ENCODE data around the gene PDLIM3.

PDLIM3 gene

GRCh38 chr4:185504098-185505047 is 30.9 kb downstream of the PDLIM3 start:
- peak overlapping the region; percentile 42 to 52 for H3K4me3 ChIP-seq (ENCODE audit: low read length in 2 of 2)

DNA sequence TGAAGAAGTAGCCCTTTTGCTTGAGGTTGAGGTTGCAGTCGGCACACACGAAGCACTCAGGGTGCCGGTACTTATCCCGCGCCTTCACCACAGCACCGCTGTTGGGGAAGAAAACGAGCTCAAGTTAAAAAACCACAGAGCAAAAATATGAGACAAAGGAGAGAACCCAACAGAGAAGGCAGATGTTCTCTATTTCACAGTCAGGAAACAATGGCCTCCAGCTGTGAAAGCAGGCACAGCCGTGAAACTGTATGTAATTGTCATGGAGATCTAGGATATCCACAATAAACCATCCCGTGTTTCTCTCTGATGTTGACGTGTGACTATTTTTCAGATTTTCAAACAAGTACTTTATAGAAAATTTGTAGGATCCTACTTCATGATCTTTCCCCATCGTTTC is 32.9 kb downstream of the PDLIM3 start:
- H3K9me3 ChIP-seq (ENCODE audit: control insufficient read depth in 2 of 2, low read length in 2 of 2) = peaks cover 0 to 5% of the 10 kb centered on the region in 2 donors
- H3K4me1 ChIP-seq (ENCODE audit: control insufficient read depth, insufficient read depth, low read length) = peaks cover 10% of the 10 kb centered on the region
- peaks cover 32% of the 10 kb centered on the region in 2 donors for H3K36me3 ChIP-seq (ENCODE audit: control insufficient read depth in 2 of 2, insufficient read depth in 2 of 2, low read length in 2 of 2)
- H3K27ac ChIP-seq (ENCODE audit: low read length) = no peak overlapping the region
- H3K9ac ChIP-seq (ENCODE audit: low read length in 2 of 2) = no peak overlapping the region
- H3K27me3 ChIP-seq (ENCODE audit: control insufficient read depth in 1 of 2, insufficient read depth in 2 of 2, low read length in 2 of 2) = no peaks in the 10 kb centered on the region
- H3K4me3 ChIP-seq (ENCODE audit: low read length in 2 of 2) = no peak overlapping the region

More at GRCh38 chr4:185504098-185505047, 30.9 kb downstream of the PDLIM3 start:
- Histone ChIP-seq H3K4me1 (ENCODE audit: control insufficient read depth, insufficient read depth, low read length) (peaks cover 10% of the 10 kb centered on the region), H3K9ac (ENCODE audit: low read length in 2 of 2) (peak overlapping the region; percentile 43 to 63), H3K27ac (ENCODE audit: low read length) (peak overlapping the region; percentile 91), H3K9me3 (ENCODE audit: control insufficient read depth in 2 of 2, low read length in 2 of 2) (peaks cover 0 to 5% of the 10 kb centered on the region in 2 donors), H3K36me3 (ENCODE audit: control insufficient read depth in 2 of 2, insufficient read depth in 2 of 2, low read length in 2 of 2) (peaks cover 34 to 37% of the 10 kb centered on the region in 2 donors), H3K27me3 (ENCODE audit: control insufficient read depth in 1 of 2, insufficient read depth in 2 of 2, low read length in 2 of 2) (no peaks in the 10 kb centered on the region)

DNA sequence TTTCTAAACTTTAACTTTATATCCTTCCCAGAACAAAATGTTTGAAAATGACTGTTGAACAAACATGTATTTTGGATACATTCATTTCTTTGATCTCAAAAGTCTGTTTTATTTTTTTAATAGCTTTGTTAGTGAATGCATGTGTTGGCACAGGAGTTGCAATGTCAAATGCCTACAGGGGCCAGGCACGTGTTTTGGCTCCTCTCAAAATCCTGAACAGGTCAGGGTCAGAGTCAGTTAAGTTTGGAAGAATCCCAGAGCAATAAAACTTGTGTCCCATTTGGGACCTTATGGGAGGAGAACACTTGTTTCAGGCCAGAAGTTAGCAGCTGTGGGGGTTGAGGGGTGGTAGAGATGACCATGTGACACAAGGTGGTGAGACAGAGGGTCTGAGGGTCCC is 34.7 kb downstream of the PDLIM3 start:
- Histone ChIP-seq H3K4me3 (ENCODE audit: low read length in 2 of 2) (no peak overlapping the region), H3K4me1 (ENCODE audit: control insufficient read depth, insufficient read depth, low read length) (peaks cover 10% of the 10 kb centered on the region), H3K27me3 (ENCODE audit: control insufficient read depth in 1 of 2, insufficient read depth in 2 of 2, low read length in 2 of 2) (no peaks in the 10 kb centered on the region), H3K9ac (ENCODE audit: low read length in 2 of 2) (no peak overlapping the region), H3K36me3 (ENCODE audit: control insufficient read depth in 2 of 2, insufficient read depth in 2 of 2, low read length in 2 of 2) (peaks cover 22 to 24% of the 10 kb centered on the region in 2 donors), H3K9me3 (ENCODE audit: control insufficient read depth in 2 of 2, low read length in 2 of 2) (peaks cover 0 to 5% of the 10 kb centered on the region in 2 donors), H3K27ac (ENCODE audit: low read length) (peak overlapping the region; percentile 53)

GRCh38 chr4:185500035-185500434 is 35.3 kb downstream of the PDLIM3 start:
- peaks cover 0 to 5% of the 10 kb centered on the region in 2 donors for H3K9me3 ChIP-seq (ENCODE audit: control insufficient read depth in 2 of 2, low read length in 2 of 2)
- H3K27me3 ChIP-seq (ENCODE audit: control insufficient read depth in 1 of 2, insufficient read depth in 2 of 2, low read length in 2 of 2) = no peaks in the 10 kb centered on the region
- H3K4me3 ChIP-seq (ENCODE audit: low read length in 2 of 2) = no peak overlapping the region
- H3K27ac ChIP-seq (ENCODE audit: low read length) = peak overlapping the region; percentile 53
- no peak overlapping the region for H3K9ac ChIP-seq (ENCODE audit: low read length in 2 of 2)
- H3K36me3 ChIP-seq (ENCODE audit: control insufficient read depth in 2 of 2, insufficient read depth in 2 of 2, low read length in 2 of 2) = peaks cover 21 to 23% of the 10 kb centered on the region in 2 donors
- H3K4me1 ChIP-seq (ENCODE audit: control insufficient read depth, insufficient read depth, low read length) = peaks cover 8% of the 10 kb centered on the region

DNA sequence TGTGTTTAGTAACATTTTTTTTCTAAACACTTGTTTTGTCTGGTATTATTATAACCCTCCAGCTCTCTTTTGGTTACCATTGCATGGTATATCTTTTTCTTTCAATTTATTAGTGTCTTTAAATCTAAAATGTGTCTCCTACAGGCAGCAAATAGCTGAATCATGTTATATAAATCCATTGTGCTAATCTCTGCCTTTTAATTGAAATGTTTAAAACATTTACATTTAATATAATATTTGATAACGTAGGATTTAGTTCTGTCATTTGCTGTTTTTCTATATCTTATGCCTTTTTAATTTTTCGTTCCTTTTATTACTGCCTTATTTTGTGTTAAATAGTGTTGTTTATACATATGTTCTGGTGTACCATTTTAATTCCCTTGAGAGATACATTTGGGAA is 46.7 kb downstream of the PDLIM3 start:
- Histone ChIP-seq H3K9ac (ENCODE audit: low read length in 2 of 2) (no peak overlapping the region), H3K27me3 (ENCODE audit: control insufficient read depth in 1 of 2, insufficient read depth in 2 of 2, low read length in 2 of 2) (no peaks in the 10 kb centered on the region), H3K9me3 (ENCODE audit: control insufficient read depth in 2 of 2, low read length in 2 of 2) (no peaks in the 10 kb centered on the region), H3K27ac (ENCODE audit: low read length) (no peak overlapping the region), H3K4me3 (ENCODE audit: low read length in 2 of 2) (no peak overlapping the region), H3K4me1 (ENCODE audit: control insufficient read depth, insufficient read depth, low read length) (no peaks in the 10 kb centered on the region), H3K36me3 (ENCODE audit: control insufficient read depth in 2 of 2, insufficient read depth in 2 of 2, low read length in 2 of 2) (no peaks in the 10 kb centered on the region)

DNA sequence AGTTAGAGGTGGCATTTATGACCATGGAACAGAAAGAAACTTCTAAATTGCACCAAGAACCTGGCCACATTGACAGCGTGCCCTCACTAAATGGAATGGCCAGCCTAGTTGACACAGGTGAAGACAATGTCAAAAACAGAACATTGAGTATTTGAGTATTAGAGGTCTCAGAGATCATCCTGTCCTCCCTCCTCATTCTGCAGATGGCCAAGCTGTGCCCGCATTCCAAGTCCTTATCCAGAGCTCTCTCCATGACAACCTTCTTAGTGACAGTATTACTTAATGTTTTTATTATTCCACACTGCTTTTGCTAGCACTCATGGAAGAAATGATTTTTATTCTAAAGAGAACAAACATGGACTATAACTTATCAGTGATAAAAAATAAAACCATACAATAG is 53.9 kb downstream of the PDLIM3 start:
- no peaks in the 10 kb centered on the region for H3K4me1 ChIP-seq (ENCODE audit: control insufficient read depth, insufficient read depth, low read length)
- H3K27me3 ChIP-seq (ENCODE audit: control insufficient read depth in 1 of 2, insufficient read depth in 2 of 2, low read length in 2 of 2) = no peaks in the 10 kb centered on the region
- H3K9me3 ChIP-seq (ENCODE audit: control insufficient read depth in 2 of 2, low read length in 2 of 2) = no peaks in the 10 kb centered on the region
- no peak overlapping the region for H3K27ac ChIP-seq (ENCODE audit: low read length)
- no peaks in the 10 kb centered on the region for H3K36me3 ChIP-seq (ENCODE audit: control insufficient read depth in 2 of 2, insufficient read depth in 2 of 2, low read length in 2 of 2)
- no peak overlapping the region for H3K9ac ChIP-seq (ENCODE audit: low read length in 2 of 2)
- H3K4me3 ChIP-seq (ENCODE audit: low read length in 2 of 2) = no peak overlapping the region

- Histone ChIP-seq H3K4me1 (ENCODE audit: control insufficient read depth, insufficient read depth, low read length) (no peaks in the 10 kb centered on the region), H3K27ac (ENCODE audit: low read length) (no peak overlapping the region), H3K27me3 (ENCODE audit: control insufficient read depth in 1 of 2, insufficient read depth in 2 of 2, low read length in 2 of 2) (no peaks in the 10 kb centered on the region), H3K9me3 (ENCODE audit: control insufficient read depth in 2 of 2, low read length in 2 of 2) (no peaks in the 10 kb centered on the region), H3K9ac (ENCODE audit: low read length in 2 of 2) (no peak overlapping the region), H3K36me3 (ENCODE audit: control insufficient read depth in 2 of 2, insufficient read depth in 2 of 2, low read length in 2 of 2) (no peaks in the 10 kb centered on the region), H3K4me3 (ENCODE audit: low read length in 2 of 2) (no peak overlapping the region)
Observed at GRCh38 chr4:185480016-185480732, 55.1 kb downstream of the PDLIM3 start.

- Histone ChIP-seq H3K9ac (ENCODE audit: low read length in 2 of 2) (no peak overlapping the region), H3K4me3 (ENCODE audit: low read length in 2 of 2) (no peak overlapping the region), H3K4me1 (ENCODE audit: control insufficient read depth, insufficient read depth, low read length) (no peaks in the 10 kb centered on the region), H3K36me3 (ENCODE audit: control insufficient read depth in 2 of 2, insufficient read depth in 2 of 2, low read length in 2 of 2) (no peaks in the 10 kb centered on the region), H3K9me3 (ENCODE audit: control insufficient read depth in 2 of 2, low read length in 2 of 2) (no peaks in the 10 kb centered on the region), H3K27me3 (ENCODE audit: control insufficient read depth in 1 of 2, insufficient read depth in 2 of 2, low read length in 2 of 2) (no peaks in the 10 kb centered on the region), H3K27ac (ENCODE audit: low read length) (no peak overlapping the region)
Observed at GRCh38 chr4:185479507-185479971, 55.8 kb downstream of the PDLIM3 start.

DNA sequence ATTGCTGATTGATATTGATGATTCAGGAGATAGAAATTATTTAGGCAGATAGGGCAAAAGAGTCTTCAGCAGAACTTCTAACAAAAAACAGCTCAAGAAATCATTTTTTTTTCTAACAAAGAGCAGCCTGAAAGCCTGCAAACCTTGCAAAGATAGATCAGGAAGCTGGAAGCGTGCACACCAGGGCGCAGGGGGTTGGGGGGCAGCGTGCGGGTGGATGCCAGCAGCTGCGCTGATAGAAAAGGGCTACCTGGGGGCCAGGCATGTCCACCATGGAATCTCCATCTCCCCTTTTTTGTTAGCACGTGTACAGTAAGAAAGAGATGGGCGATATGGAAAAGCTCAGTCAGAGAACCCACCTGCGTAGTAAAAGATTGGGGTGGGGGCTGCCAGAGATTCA is 62.1 kb downstream of the PDLIM3 start:
- H3K4me3 ChIP-seq (ENCODE audit: low read length in 2 of 2) = no peak overlapping the region
- no peaks in the 10 kb centered on the region for H3K27me3 ChIP-seq (ENCODE audit: control insufficient read depth in 1 of 2, insufficient read depth in 2 of 2, low read length in 2 of 2)
- no peak overlapping the region for H3K27ac ChIP-seq (ENCODE audit: low read length)
- H3K36me3 ChIP-seq (ENCODE audit: control insufficient read depth in 2 of 2, insufficient read depth in 2 of 2, low read length in 2 of 2) = no peaks in the 10 kb centered on the region
- H3K9me3 ChIP-seq (ENCODE audit: control insufficient read depth in 2 of 2, low read length in 2 of 2) = no peaks in the 10 kb centered on the region
- peaks cover 4% of the 10 kb centered on the region for H3K4me1 ChIP-seq (ENCODE audit: control insufficient read depth, insufficient read depth, low read length)
- no peak overlapping the region for H3K9ac ChIP-seq (ENCODE audit: low read length in 2 of 2)

GRCh38 chr4:185472103-185472542 is 63.2 kb downstream of the PDLIM3 start:
- Histone ChIP-seq H3K4me1 (ENCODE audit: control insufficient read depth, insufficient read depth, low read length) (peaks cover 4% of the 10 kb centered on the region), H3K4me3 (ENCODE audit: low read length in 2 of 2) (peak overlapping the region; percentile 73 to 83), H3K27me3 (ENCODE audit: control insufficient read depth in 1 of 2, insufficient read depth in 2 of 2, low read length in 2 of 2) (no peaks in the 10 kb centered on the region), H3K9me3 (ENCODE audit: control insufficient read depth in 2 of 2, low read length in 2 of 2) (no peaks in the 10 kb centered on the region), H3K9ac (ENCODE audit: low read length in 2 of 2) (peak overlapping the region; percentile 73 to 79), H3K27ac (ENCODE audit: low read length) (no peak overlapping the region), H3K36me3 (ENCODE audit: control insufficient read depth in 2 of 2, insufficient read depth in 2 of 2, low read length in 2 of 2) (no peaks in the 10 kb centered on the region)
